WTC11 (cell line): Measurements from ENCODE around the gene GLI2. TPM values are rescaled to one million over a fixed set of nuclear protein-coding genes. Genes with fewer than 3 reads are reported as not detected.

Experiments used
- ATAC-seq: fragments of 200-7000 bp; cut with Tn5 transposase; 2 replicates; pipeline ENCODE4 v1.10.0; 2021; ENCODE audit warnings: mild to moderate bottlenecking, moderate library complexity
- CTCF ChIA-PET: fragments of 300-600 bp; sonication (Branson Sonifier 250); formaldehyde crosslinking; loops from one replicate; lab custom pipeline; 2021; ENCODE audit warnings: antibody characterized with exemption; lab: Charles Lee
- POLR2A ChIA-PET: fragments of 350-600 bp; sonication (Branson Sonifier 250); formaldehyde crosslinking; loops from one replicate; lab custom pipeline; 2021; ENCODE audit warnings: antibody characterized with exemption; lab: Charles Lee
- DNase-seq: peaks from one replicate; pipeline ENCODE4 v3.0.0; 2021; ENCODE audit warnings: low spot score
- H3K27ac Mint-ChIP-seq: 2 replicates; pipeline ENCODE4 v1.8.0; 2021; ENCODE audit warnings: mixed read lengths
- H3K27me3 Mint-ChIP-seq: 2 replicates; pipeline ENCODE4 v1.8.0; 2021; ENCODE audit warnings: low read depth, mild to moderate bottlenecking, moderate library complexity, mixed read lengths
- H3K36me3 Mint-ChIP-seq: 2 replicates; pipeline ENCODE4 v1.8.0; 2021; ENCODE audit warnings: mixed read lengths
- H3K4me1 Mint-ChIP-seq: 2 replicates; pipeline ENCODE4 v1.8.0; 2022; ENCODE audit warnings: mixed read lengths
- H3K4me3 Mint-ChIP-seq: 2 replicates; pipeline ENCODE4 v1.8.0; 2021; ENCODE audit warnings: mild to moderate bottlenecking, moderate library complexity, mixed read lengths
- H3K9me3 Mint-ChIP-seq: 2 replicates; pipeline ENCODE4 v1.8.0; 2021; ENCODE audit warnings: mixed read lengths
- AR ChIP-seq: fragments of 250-450 bp; sonication (Bioruptor Pico); IDR thresholded peaks from 2 replicates; pipeline ENCODE4 v1.9.0; 2021; ENCODE audit warnings: mild to moderate bottlenecking
- ATF3 ChIP-seq: sonication (generic); formaldehyde crosslinking; conservative IDR thresholded peaks from 2 replicates; pipeline ENCODE4 v1.8.1; 2022; ENCODE audit warnings: mild to moderate bottlenecking, missing genetic modification reagents
- CDX4 ChIP-seq: fragments of 250-450 bp; sonication (Bioruptor Pico); IDR thresholded peaks from 2 replicates; pipeline ENCODE4 v1.9.0; 2021; ENCODE audit warnings: moderate library complexity, mild to moderate bottlenecking, inconsistent platforms, borderline replicate concordance
- E2F4 ChIP-seq: sonication (generic); formaldehyde crosslinking; IDR thresholded peaks from 2 replicates; pipeline ENCODE4 v1.8.1; 2022; ENCODE audit warnings: low read depth, mild to moderate bottlenecking, moderate library complexity, missing genetic modification reagents, borderline replicate concordance
- E2F5 ChIP-seq: sonication (generic); formaldehyde crosslinking; IDR thresholded peaks from 2 replicates; pipeline ENCODE4 v1.8.1; 2022; ENCODE audit warnings: mild to moderate bottlenecking, moderate library complexity, missing genetic modification reagents
- EMX1 ChIP-seq: fragments of 250-450 bp; sonication (Bioruptor Pico); IDR thresholded peaks from 2 replicates; pipeline ENCODE4 v1.8.0; 2021; ENCODE audit warnings: mild to moderate bottlenecking
- FOXJ3 ChIP-seq: sonication (generic); formaldehyde crosslinking; IDR thresholded peaks from 2 replicates; pipeline ENCODE4 v1.9.0; 2021; ENCODE audit warnings: missing genetic modification reagents, mild to moderate bottlenecking, borderline replicate concordance
- GTF2I ChIP-seq: fragments of 250-450 bp; sonication (Bioruptor Pico); conservative IDR thresholded peaks from 2 replicates; pipeline ENCODE4 v1.4.0; 2021; ENCODE audit warnings: mild to moderate bottlenecking
- MYBL2 ChIP-seq: sonication (generic); formaldehyde crosslinking; IDR thresholded peaks from 2 replicates; pipeline ENCODE4 v1.8.1; 2023; ENCODE audit warnings: mild to moderate bottlenecking, moderate library complexity, missing genetic modification reagents
- NR3C1 ChIP-seq: sonication (generic); formaldehyde crosslinking; conservative IDR thresholded peaks from 2 replicates; pipeline ENCODE4 v1.8.1; 2023; ENCODE audit warnings: low read depth, mild to moderate bottlenecking, missing genetic modification reagents
- OVOL2 ChIP-seq: fragments of 250-450 bp; sonication (Bioruptor Pico); IDR thresholded peaks from 2 replicates; pipeline ENCODE4 v1.9.0; 2021; ENCODE audit warnings: mild to moderate bottlenecking, borderline replicate concordance
- SMAD3 ChIP-seq: sonication (generic); formaldehyde crosslinking; IDR thresholded peaks from 2 replicates; pipeline ENCODE4 v1.8.0; 2022; ENCODE audit warnings: missing genetic modification reagents, mild to moderate bottlenecking, borderline replicate concordance
- TCF7 ChIP-seq: sonication (generic); formaldehyde crosslinking; IDR thresholded peaks from 2 replicates; pipeline ENCODE4 v1.8.0; 2022; ENCODE audit warnings: mild to moderate bottlenecking, low read depth, missing genetic modification reagents, moderate library complexity
- TEAD4 ChIP-seq: sonication (generic); formaldehyde crosslinking; IDR thresholded peaks from 2 replicates; pipeline ENCODE4 v1.8.0; 2022; ENCODE audit warnings: mild to moderate bottlenecking, missing genetic modification reagents
- TP53 ChIP-seq: sonication (generic); formaldehyde crosslinking; IDR thresholded peaks from 2 replicates; pipeline ENCODE4 v1.8.1; 2023; ENCODE audit warnings: mild to moderate bottlenecking, missing genetic modification reagents
- USF1 ChIP-seq: sonication (generic); formaldehyde crosslinking; IDR thresholded peaks from 2 replicates; pipeline ENCODE4 v1.8.0; 2022; ENCODE audit warnings: mild to moderate bottlenecking, missing genetic modification reagents
- ZBTB21 ChIP-seq: sonication (generic); formaldehyde crosslinking; IDR thresholded peaks from 2 replicates; pipeline ENCODE4 v1.8.1; 2023; ENCODE audit warnings: mild to moderate bottlenecking, missing genetic modification reagents, borderline replicate concordance
- ZNF138 ChIP-seq: sonication (generic); formaldehyde crosslinking; conservative IDR thresholded peaks from 2 replicates; pipeline ENCODE4 v1.8.1; 2022; ENCODE audit warnings: mild to moderate bottlenecking, moderate library complexity, missing genetic modification reagents
- ZNF671 ChIP-seq: fragments of 250-450 bp; sonication (Bioruptor Pico); IDR thresholded peaks from 2 replicates; pipeline ENCODE4 v1.8.0; 2021; ENCODE audit warnings: mild to moderate bottlenecking
- total RNA-seq: library from RNA; stranded (reverse); gene quantifications from 3 replicates; pipeline ENCODE4 v1.2.3, GENCODE V29; 2021

GLI2 gene
- total RNA-seq, 1 experiment from 2014 or later = 60.9 TPM

GRCh38 chr2:120780402-120780801, 44.7 kb downstream of the GLI2 start (continued):
- TF ChIP-seq AR (no peak), E2F4 (CRISPR knock-in tag) (no peak), ATF3 (CRISPR knock-in tag) (no peak)

GRCh38 chr2:120783371-120783791, 47.7 kb downstream of the GLI2 start:
- peak; percentile 2; the same call in 1 of the 2 replicates for ATAC-seq
- Mint-ChIP-seq H3K9me3 (no peaks in the 10 kb centered on the region), H3K36me3 (no peaks in the 10 kb centered on the region), H3K4me3 (0 out of 2 replicates have a peak overlapping the region, but pooled peaks have one; percentile 0), H3K27ac (0 out of 2 replicates have a peak overlapping the region, but pooled peaks have one; percentile 1), H3K4me1 (peaks cover 65% of the 10 kb centered on the region), H3K27me3 (no peaks in the 10 kb centered on the region)
- ChIA-PET CTCF (interaction anchor here (1.5 kb wide), 2 partner anchors 46 to 87 kb away, joined by 5 read pairs; no protein-coding TSS in a partner anchor), POLR2A (no interaction called here)
- TF ChIP-seq FOXJ3 (CRISPR knock-in tag) = no peak
- TF ChIP-seq OVOL2 (CRISPR knock-in tag) = no peak
- TF ChIP-seq USF1 (CRISPR knock-in tag) = no peak
- TF ChIP-seq MYBL2 = no peak
- TF ChIP-seq SMAD3 (CRISPR knock-in tag) = no peak
- TF ChIP-seq TEAD4 (CRISPR knock-in tag) = no peak
- no peak for TF ChIP-seq TP53 (CRISPR knock-in tag)
- no peak for TF ChIP-seq CDX4
- TF ChIP-seq EMX1 = no peak
- TF ChIP-seq TCF7 (CRISPR knock-in tag) = no peak
- no peak for TF ChIP-seq E2F4 (CRISPR knock-in tag)
- TF ChIP-seq ZNF671 (CRISPR knock-in tag) = no peak
- no peak for TF ChIP-seq ZBTB21 (CRISPR knock-in tag)
- no peak for TF ChIP-seq GTF2I (CRISPR knock-in tag)
- no peak for TF ChIP-seq NR3C1 (CRISPR knock-in tag)
- no peak for TF ChIP-seq E2F5 (CRISPR knock-in tag)
- TF ChIP-seq ZNF138 (CRISPR knock-in tag) = no peak
- DNase-seq = no peak
